GM21423 (cell line): ENCODE measurements around the gene RNF5.
"Not testable (repeated sequence)": the region's sequence is repeated elsewhere in the genome, so short reads cannot be mapped to it uniquely, and the experiment has no call there.

Experiments
- ATAC-seq: cut with Tn5 transposase; IDR thresholded peaks from one replicate; pipeline ENCODE4 v1.9.1; 2021; ENCODE audit warnings: mild to moderate bottlenecking, moderate library complexity; ENCODE audit not compliant: unreplicated experiment

The RNF5 gene

GRCh38 chr6:32188381-32189068, 10.3 kb downstream of the RNF5 start:
- no peak for ATAC-seq

- no peak for ATAC-seq
These were observed 11.0 kb downstream of the RNF5 start for GRCh38 chr6:32189069-32189741.

GRCh38 chr6:32189742-32190053, 11.5 kb downstream of the RNF5 start:
- no peak for ATAC-seq

GRCh38 chr6:32190054-32190851, 12.0 kb downstream of the RNF5 start, which contains the start of gene PBX2:
Gene PBX2, minus strand, starts transcription at chr6:32190202. Its CDS starts 287 bp downstream, at chr6:32189915.
- ATAC-seq = peak; percentile 61

- ATAC-seq = no peak
These were observed 12.9 kb downstream of the RNF5 start for GRCh38 chr6:32190911-32191677.

- no peak for ATAC-seq
These were observed 13.7 kb downstream of the RNF5 start for GRCh38 chr6:32191696-32192607.

GRCh38 chr6:32192608-32193039, 14.4 kb downstream of the RNF5 start, which contains the start of gene GPSM3:
Gene GPSM3, minus strand, starts transcription at chr6:32192643. Its CDS starts 130 bp downstream, at chr6:32192513.
- no peak for ATAC-seq

- not testable (repeated sequence) for ATAC-seq
These were observed 14.9 kb downstream of the RNF5 start for GRCh38 chr6:32193096-32193495.

GRCh38 chr6:32194388-32194787, 16.2 kb downstream of the RNF5 start:
- ATAC-seq = no peak

- ATAC-seq = peak; percentile 71
These were observed 16.8 kb downstream of the RNF5 start for GRCh38 chr6:32194825-32195651.

- ATAC-seq = peak; percentile 71
These were observed 17.4 kb downstream of the RNF5 start for GRCh38 chr6:32195652-32195901.

GRCh38 chr6:32195902-32196681, 17.9 kb downstream of the RNF5 start:
- ATAC-seq = peak; percentile 14

- no peak for ATAC-seq
These were observed 18.7 kb downstream of the RNF5 start for GRCh38 chr6:32196682-32197616.

- ATAC-seq = no peak
These were observed 20.1 kb downstream of the RNF5 start for GRCh38 chr6:32198345-32198696.

GRCh38 chr6:32198866-32199265, 20.7 kb downstream of the RNF5 start:
- ATAC-seq = no peak

- ATAC-seq = no peak
These were observed 22.7 kb downstream of the RNF5 start for GRCh38 chr6:32200711-32201475.

- no peak for ATAC-seq
These were observed 24.0 kb downstream of the RNF5 start for GRCh38 chr6:32202186-32202585.
